HEK293T (cell line): ENCODE data around the gene SEMA3G.

Experiments used
- CTBP1 ChIP-seq: fragments of 450-650 bp; IDR thresholded peaks from 2 replicates; pipeline ENCODE4 v1.6.1; 2016; ENCODE audit warnings: borderline replicate concordance
- ELF4 ChIP-seq: fragments of 450-650 bp; IDR thresholded peaks from 2 replicates; pipeline ENCODE4 v1.6.1; 2017; ENCODE audit warnings: antibody characterized with exemption
- FOXA1 ChIP-seq: fragments of 450-650 bp; IDR thresholded peaks from 2 replicates; pipeline ENCODE4 v1.6.1; 2016; ENCODE audit warnings: mild to moderate bottlenecking
- FOXM1 ChIP-seq: fragments of 450-650 bp; IDR thresholded peaks from 2 replicates; pipeline ENCODE4 v1.6.1; 2017; ENCODE audit warnings: mild to moderate bottlenecking, borderline replicate concordance
- HDGF ChIP-seq: fragments of 450-650 bp; IDR thresholded peaks from 2 replicates; pipeline ENCODE4 v1.6.1; 2017; ENCODE audit warnings: antibody characterized with exemption, borderline replicate concordance
- LEF1 ChIP-seq: fragments of 450-650 bp; IDR thresholded peaks from 2 replicates; pipeline ENCODE4 v1.6.1; 2017; ENCODE audit warnings: mild to moderate bottlenecking, borderline replicate concordance
- SUZ12 ChIP-seq: fragments of 450-650 bp; IDR thresholded peaks from 2 replicates; pipeline ENCODE4 v1.6.1; 2016; ENCODE audit warnings: mild to moderate bottlenecking
- TF ChIP-seq, protein P1 (sequence below): fragments of 450-650 bp; IDR thresholded peaks from 2 replicates; pipeline ENCODE4 v1.6.1; 2016

DNA sequence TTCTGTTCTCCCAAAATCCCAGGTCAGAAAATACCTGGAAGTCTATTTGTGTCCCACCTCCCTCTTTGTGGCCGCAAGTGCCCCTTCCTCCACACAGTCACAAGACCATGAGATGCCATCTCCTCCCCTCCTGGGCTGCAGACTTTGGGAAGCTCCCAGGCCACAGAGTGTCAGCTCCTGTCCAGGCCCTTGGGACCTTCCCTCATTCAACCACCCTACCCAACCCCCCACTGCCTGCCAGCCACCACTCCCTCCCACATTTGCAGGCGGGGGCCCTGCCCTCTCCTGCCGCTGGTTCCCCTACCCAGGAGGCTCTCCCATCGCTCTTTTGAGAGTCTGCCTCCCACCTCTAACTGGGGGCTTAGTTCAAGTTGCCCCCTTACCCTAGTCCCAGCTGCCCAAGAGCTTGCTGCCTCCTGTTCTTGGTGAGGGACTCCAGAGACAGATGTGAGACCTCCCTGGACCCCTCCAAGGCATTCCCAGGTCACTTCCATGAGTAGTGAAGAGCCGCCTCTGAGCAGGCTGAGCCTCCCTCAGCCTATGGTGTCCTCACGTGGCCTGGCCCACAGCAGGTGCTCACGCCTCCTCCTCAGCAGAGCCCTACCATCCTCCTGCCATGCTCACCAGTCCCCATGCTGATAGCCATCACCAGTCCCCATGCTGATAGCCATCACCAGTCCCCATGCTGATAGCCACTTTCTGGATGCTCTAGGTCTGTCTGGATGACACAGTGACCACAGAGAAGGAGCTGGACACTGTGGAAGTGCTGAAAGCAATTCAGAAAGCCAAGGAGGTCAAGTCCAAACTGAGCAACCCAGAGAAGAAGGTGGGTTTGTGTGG lies 34.4 kb upstream of the SEMA3G start:
- no peak for TF ChIP-seq CTBP1
- no peak for TF ChIP-seq LEF1
- no peak for TF ChIP-seq ELF4
- no peak for TF ChIP-seq HDGF
- no peak for TF ChIP-seq FOXA1
- no peak for TF ChIP-seq FOXM1
- no peak for TF ChIP-seq SUZ12
- TF ChIP-seq, protein P1, sequence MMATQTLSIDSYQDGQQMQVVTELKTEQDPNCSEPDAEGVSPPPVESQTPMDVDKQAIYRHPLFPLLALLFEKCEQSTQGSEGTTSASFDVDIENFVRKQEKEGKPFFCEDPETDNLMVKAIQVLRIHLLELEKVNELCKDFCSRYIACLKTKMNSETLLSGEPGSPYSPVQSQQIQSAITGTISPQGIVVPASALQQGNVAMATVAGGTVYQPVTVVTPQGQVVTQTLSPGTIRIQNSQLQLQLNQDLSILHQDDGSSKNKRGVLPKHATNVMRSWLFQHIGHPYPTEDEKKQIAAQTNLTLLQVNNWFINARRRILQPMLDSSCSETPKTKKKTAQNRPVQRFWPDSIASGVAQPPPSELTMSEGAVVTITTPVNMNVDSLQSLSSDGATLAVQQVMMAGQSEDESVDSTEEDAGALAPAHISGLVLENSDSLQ, result no peak
